Spleen (tissue), 7 donors: Measurements from ENCODE around the gene NFE2.

Experiments
- CTCF ChIP-seq, 11 experiments: fragments of 200-600 bp in 7 of 11; fragments of 450-650 bp in 4 of 11; sonication (generic) in 4 of 11; IDR thresholded peaks in 8 of 11; conservative IDR thresholded peaks in 3 of 11; 1 replicate in 7 of 11; 2 replicates in 4 of 11; pipeline versions ENCODE4 v1.4.0 to v1.8.0; 2016 to 2021; ENCODE audit warnings: antibody characterized with exemption in 11 of 11, inconsistent platforms in 4 of 11, mild to moderate bottlenecking in 1 of 11
- POLR2A ChIP-seq, 3 donors: fragments of 450-650 bp; IDR thresholded peaks; one replicate each; pipeline ENCODE4 v1.5.1; 2017; ENCODE audit warnings: antibody characterized with exemption in 3 of 3, mild to moderate bottlenecking in 1 of 3
- donor health status: DM: no; HTN: no; CAD: no; lungs with moderate emphysema.
- donor health status: DM: no; HTN: no; CAD: no.
- donor health status: DM: no; HTN: no; CAD: no.

GRCh38 chr12:54296393-54297099 is 4.3 kb downstream of the NFE2 start:
- TF ChIP-seq CTCF (IDR thresholded peaks at IDR 0.05 in 8 of 11, conservative IDR thresholded peaks at IDR 0.05 in 3 of 11): no peak
- no peak for TF ChIP-seq POLR2A (IDR thresholded peaks at IDR 0.05)
